H9 (cell line): ENCODE results near the gene DPF3. TPM values are rescaled to one million over a fixed set of nuclear protein-coding genes. Genes with fewer than 3 reads are reported as not detected.

Source experiments
- DNase-seq: peaks from one replicate; pipeline ENCODE4 v3.0.0-alpha.2; 2017
- H2AFZ ChIP-seq: one replicate; pipeline ENCODE4 v1.6.1; 2013; ENCODE audit warnings: mild to moderate bottlenecking, low read length, control low read depth, moderate library complexity
- H2AK5ac ChIP-seq: 2 replicates; pipeline ENCODE4 v1.6.1; 2013; ENCODE audit warnings: low read length, control low read depth, mixed read lengths; ENCODE audit not compliant: insufficient read length
- H2BK120ac ChIP-seq: one replicate; pipeline ENCODE4 v1.6.1; 2013; ENCODE audit warnings: low read depth, mild to moderate bottlenecking, low read length, control low read depth, inconsistent platforms; ENCODE audit not compliant: poor library complexity, severe bottlenecking
- H2BK12ac ChIP-seq: 2 replicates; pipeline ENCODE4 v1.6.1; 2013; ENCODE audit warnings: low read length, control low read depth, mixed read lengths, low read depth; ENCODE audit not compliant: insufficient read length
- H2BK15ac ChIP-seq: 2 replicates; pipeline ENCODE4 v1.6.1; 2013; ENCODE audit warnings: low read depth, low read length, control low read depth
- H2BK20ac ChIP-seq: one replicate; pipeline ENCODE4 v1.6.1; 2013; ENCODE audit warnings: low read depth, mild to moderate bottlenecking, low read length, control low read depth, inconsistent platforms; ENCODE audit not compliant: poor library complexity, severe bottlenecking
- H2BK5ac ChIP-seq: 2 replicates; pipeline ENCODE4 v1.6.1; 2013; ENCODE audit warnings: low read length, control low read depth, mixed read lengths; ENCODE audit not compliant: insufficient read length
- H3K14ac ChIP-seq: 2 replicates; pipeline ENCODE4 v1.6.1; 2013; ENCODE audit warnings: low read length, control low read depth; ENCODE audit not compliant: insufficient read depth
- H3K18ac ChIP-seq: 2 replicates; pipeline ENCODE4 v1.6.1; 2013; ENCODE audit warnings: low read depth, mild to moderate bottlenecking, mixed read lengths, low read length, control low read depth; ENCODE audit not compliant: insufficient read length
- H3K23ac ChIP-seq: 2 replicates; pipeline ENCODE4 v1.6.1; 2013; ENCODE audit warnings: low read length, control low read depth, mixed read lengths, low read depth; ENCODE audit not compliant: insufficient read length
- H3K23me2 ChIP-seq: 2 replicates; pipeline ENCODE4 v1.6.1; 2013; ENCODE audit warnings: low read depth, mild to moderate bottlenecking, mixed read lengths, low read length, control low read depth; ENCODE audit not compliant: insufficient read length, poor library complexity, severe bottlenecking
- H3K27ac ChIP-seq: 2 replicates; pipeline ENCODE4 v1.5.1; 2013; ENCODE audit warnings: low read length, control low read depth, mixed read lengths, low read depth; ENCODE audit not compliant: insufficient read length
- H3K27me3 ChIP-seq: 2 replicates; pipeline ENCODE4 v1.6.1; 2013; ENCODE audit warnings: low read length, control low read depth, inconsistent platforms; ENCODE audit not compliant: insufficient read depth
- H3K4ac ChIP-seq: 2 replicates; pipeline ENCODE4 v1.6.1; 2013; ENCODE audit warnings: low read depth, mild to moderate bottlenecking, control low read depth, inconsistent platforms, low read length, moderate library complexity
- H3K4me1 ChIP-seq: 2 replicates; pipeline ENCODE4 v1.6.1; 2013; ENCODE audit warnings: low read length, control low read depth, inconsistent platforms; ENCODE audit not compliant: insufficient read depth
- H3K4me2 ChIP-seq: 2 replicates; pipeline ENCODE4 v1.6.1; 2013; ENCODE audit warnings: low read length, control low read depth, mixed read lengths; ENCODE audit not compliant: insufficient read length, insufficient read depth
- H3K56ac ChIP-seq: 2 replicates; pipeline ENCODE4 v1.6.1; 2013; ENCODE audit warnings: low read depth, mild to moderate bottlenecking, mixed read lengths, low read length, control low read depth; ENCODE audit not compliant: insufficient read length
- H3K79me1 ChIP-seq: 2 replicates; pipeline ENCODE4 v1.6.1; 2013; ENCODE audit warnings: low read depth, mild to moderate bottlenecking, moderate library complexity, low read length, control low read depth, inconsistent platforms; ENCODE audit not compliant: insufficient read depth, poor library complexity, severe bottlenecking
- H3K79me2 ChIP-seq: 2 replicates; pipeline ENCODE4 v1.6.1; 2013; ENCODE audit warnings: low read length, control low read depth, inconsistent platforms; ENCODE audit not compliant: insufficient read depth
- H3K9ac ChIP-seq: 2 replicates; pipeline ENCODE4 v1.6.1; 2013; ENCODE audit warnings: low read length, control low read depth, mixed read lengths; ENCODE audit not compliant: insufficient read length; ENCODE audit errors: extremely low read depth
- H3K9me3 ChIP-seq: one replicate; pipeline ENCODE4 v1.6.1; 2013; ENCODE audit warnings: low read depth, low read length, inconsistent platforms; ENCODE audit not compliant: control insufficient read depth
- H3T11ph ChIP-seq: one replicate; pipeline ENCODE4 v1.6.1; 2013; ENCODE audit warnings: mild to moderate bottlenecking, low read length, control low read depth, inconsistent platforms
- H4K20me1 ChIP-seq: one replicate; pipeline ENCODE4 v1.6.1; 2013; ENCODE audit not compliant: control insufficient read depth, insufficient read length, insufficient read depth
- H4K5ac ChIP-seq: 2 replicates; pipeline ENCODE4 v1.6.1; 2013; ENCODE audit warnings: low read depth, mild to moderate bottlenecking, mixed read lengths, low read length, control low read depth; ENCODE audit not compliant: insufficient read length
- H4K8ac ChIP-seq: replicated peaks from 2 replicates; pipeline ENCODE4 v1.6.1; 2013; ENCODE audit warnings: low read length, control low read depth, mixed read lengths, low read depth; ENCODE audit not compliant: insufficient read length
- H4K91ac ChIP-seq: 2 replicates; pipeline ENCODE4 v1.6.1; 2013; ENCODE audit warnings: low read depth, mild to moderate bottlenecking, moderate library complexity, mixed read lengths, low read length, control low read depth; ENCODE audit not compliant: insufficient read length
- H3K27ac Mint-ChIP-seq, 3 experiments: 2 replicates in 2 of 3; 3 replicates in 1 of 3; pipeline ENCODE4 v1.8.0; 2020 to 2021; ENCODE audit warnings: mixed read lengths in 3 of 3, mild to moderate bottlenecking in 1 of 3, moderate library complexity in 1 of 3
- H3K27me3 Mint-ChIP-seq: 2 replicates; pipeline ENCODE4 v1.8.0; 2021; ENCODE audit warnings: low read depth, mild to moderate bottlenecking, moderate library complexity, mixed read lengths
- H3K36me3 Mint-ChIP-seq, 3 experiments: 2 replicates in 2 of 3; 3 replicates in 1 of 3; pipeline ENCODE4 v1.8.0; 2020 to 2021; ENCODE audit warnings: low read depth in 3 of 3, mixed read lengths in 3 of 3; ENCODE audit not compliant: insufficient read depth in 1 of 3
- H3K4me1 Mint-ChIP-seq, 2 experiments: 2 replicates each; pipeline ENCODE4 v1.8.0; 2020; ENCODE audit warnings: mixed read lengths in 2 of 2
- H3K4me3 Mint-ChIP-seq, 2 experiments: 2 replicates in 1 of 2; 3 replicates in 1 of 2; pipeline ENCODE4 v1.8.0; 2020 to 2021; ENCODE audit warnings: mild to moderate bottlenecking in 2 of 2, mixed read lengths in 2 of 2, moderate library complexity in 1 of 2
- H3K9me3 Mint-ChIP-seq, 2 experiments: 2 replicates in 1 of 2; 3 replicates in 1 of 2; pipeline ENCODE4 v1.8.0; 2020; ENCODE audit warnings: mild to moderate bottlenecking in 2 of 2, mixed read lengths in 2 of 2, moderate library complexity in 1 of 2
- total RNA-seq: library from RNA; stranded (reverse); gene quantifications from 2 replicates; pipeline ENCODE4 v1.2.1, GENCODE V29; 2021
- TF ChIP-seq, protein P1 (sequence below): fragments of 200-600 bp; sonication (generic); conservative IDR thresholded peaks from 3 replicates; pipeline ENCODE4 v1.8.0; 2021; ENCODE audit warnings: antibody characterized with exemption, mild to moderate bottlenecking

The DPF3 gene
- total RNA-seq, 1 experiment from 2014 or later: not detected

GRCh38 chr14:72721083-72721482 lies 172.8 kb downstream of the DPF3 start:
- H2AK5ac ChIP-seq: no peak overlapping the region
- no peak overlapping the region for H3K14ac ChIP-seq
- H3K9ac ChIP-seq: no peak overlapping the region
- Mint-ChIP-seq H3K9me3 (no peaks in the 10 kb centered on the region; a peak in 1 of 5 replicates), H3K4me1 (peaks cover 0 to 2% of the 10 kb centered on the region in 2 experiments; a peak in 1 of 4 replicates), H3K4me3 (no peak overlapping the region), H3K27ac (no peak overlapping the region), H3K36me3 (no peaks in the 10 kb centered on the region; a peak in 1 of 7 replicates), H3K27me3 (peaks cover 4% of the 10 kb centered on the region; the same call in 1 of the 2 replicates)
- H3K18ac ChIP-seq: no peak overlapping the region
- H3K4ac ChIP-seq: no peak overlapping the region
- no peaks in the 10 kb centered on the region for H3K9me3 ChIP-seq
- H2BK12ac ChIP-seq: no peak overlapping the region
- H3K27me3 ChIP-seq: no peaks in the 10 kb centered on the region
- H3K23ac ChIP-seq: no peak overlapping the region
- H3K27ac ChIP-seq: no peak overlapping the region
- H2BK5ac ChIP-seq: no peak overlapping the region
- no peaks in the 10 kb centered on the region for H4K20me1 ChIP-seq
- no peak for DNase-seq
- H3K79me1 ChIP-seq: no peaks in the 10 kb centered on the region
- TF ChIP-seq, protein P1, sequence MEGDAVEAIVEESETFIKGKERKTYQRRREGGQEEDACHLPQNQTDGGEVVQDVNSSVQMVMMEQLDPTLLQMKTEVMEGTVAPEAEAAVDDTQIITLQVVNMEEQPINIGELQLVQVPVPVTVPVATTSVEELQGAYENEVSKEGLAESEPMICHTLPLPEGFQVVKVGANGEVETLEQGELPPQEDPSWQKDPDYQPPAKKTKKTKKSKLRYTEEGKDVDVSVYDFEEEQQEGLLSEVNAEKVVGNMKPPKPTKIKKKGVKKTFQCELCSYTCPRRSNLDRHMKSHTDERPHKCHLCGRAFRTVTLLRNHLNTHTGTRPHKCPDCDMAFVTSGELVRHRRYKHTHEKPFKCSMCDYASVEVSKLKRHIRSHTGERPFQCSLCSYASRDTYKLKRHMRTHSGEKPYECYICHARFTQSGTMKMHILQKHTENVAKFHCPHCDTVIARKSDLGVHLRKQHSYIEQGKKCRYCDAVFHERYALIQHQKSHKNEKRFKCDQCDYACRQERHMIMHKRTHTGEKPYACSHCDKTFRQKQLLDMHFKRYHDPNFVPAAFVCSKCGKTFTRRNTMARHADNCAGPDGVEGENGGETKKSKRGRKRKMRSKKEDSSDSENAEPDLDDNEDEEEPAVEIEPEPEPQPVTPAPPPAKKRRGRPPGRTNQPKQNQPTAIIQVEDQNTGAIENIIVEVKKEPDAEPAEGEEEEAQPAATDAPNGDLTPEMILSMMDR: no peak
- H4K91ac ChIP-seq: no peak overlapping the region
- H3K23me2 ChIP-seq: no peaks in the 10 kb centered on the region
- H2AFZ ChIP-seq: no peak overlapping the region
- H4K8ac ChIP-seq: no peak overlapping the region
- no peaks in the 10 kb centered on the region for H3K79me2 ChIP-seq
- no peak overlapping the region for H3T11ph ChIP-seq
- no peaks in the 10 kb centered on the region for H3K4me1 ChIP-seq
- H3K56ac ChIP-seq: no peak overlapping the region
- no peak overlapping the region for H2BK15ac ChIP-seq
- H4K5ac ChIP-seq: no peak overlapping the region
- no peak overlapping the region for H3K4me2 ChIP-seq
- no peak overlapping the region for H2BK120ac ChIP-seq
- no peak overlapping the region for H2BK20ac ChIP-seq
